ENCODE data around the gene ABLIM2. TPM values are rescaled to one million over a fixed set of nuclear protein-coding genes. Genes with fewer than 3 reads are reported as not detected.

ABLIM2 gene
- total and polyA plus RNA-seq, 2 of the 13 experiments (the other 11 are each of a cell fraction or from before 2014, with no cell fraction given) = 0.20 to 0.37 TPM

DNA sequence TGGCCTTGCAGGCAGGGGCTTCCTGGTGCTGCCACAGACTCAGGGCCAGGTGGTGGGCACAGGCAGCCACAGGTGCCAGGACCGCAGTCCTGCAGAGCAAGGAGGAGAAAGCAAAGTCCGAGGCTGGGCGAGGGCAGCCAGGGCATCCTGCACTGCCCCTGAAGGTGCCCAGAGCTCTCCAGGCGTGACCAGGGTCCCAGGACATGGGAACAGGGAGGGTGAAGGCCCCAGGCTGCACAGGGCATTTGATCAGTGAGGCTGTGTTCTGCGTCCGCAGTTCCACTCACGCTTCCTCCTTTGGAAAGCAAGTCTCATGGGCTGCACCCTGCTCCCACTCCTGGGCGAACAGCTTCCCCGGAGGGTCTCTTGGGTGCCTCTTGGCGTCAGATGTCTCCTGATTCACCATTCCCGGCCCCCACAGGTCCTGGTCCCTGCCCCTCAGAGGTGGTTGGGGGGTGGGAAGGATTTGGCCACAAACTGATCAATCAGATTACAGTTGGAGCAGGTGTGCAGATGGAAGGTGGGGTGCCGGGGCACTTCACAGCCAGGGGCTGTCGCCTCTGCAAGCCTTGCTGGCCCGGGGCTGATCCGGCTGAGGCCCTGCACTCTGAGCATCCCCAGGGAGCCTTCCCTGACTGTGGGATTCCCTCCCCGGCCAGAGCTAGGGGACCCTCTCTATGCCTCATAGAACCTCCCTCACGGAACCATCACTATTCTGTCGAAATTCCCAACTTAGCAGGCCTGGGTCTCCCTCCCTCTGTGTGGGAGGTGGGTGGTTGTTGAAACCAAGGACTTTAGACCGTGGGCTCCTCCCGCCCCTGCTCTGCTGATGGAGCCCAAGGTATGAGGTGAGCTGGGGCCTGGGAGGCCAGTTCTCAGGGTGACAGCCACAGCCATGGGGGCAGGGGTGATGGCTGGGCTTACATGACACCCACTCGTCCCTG lies 43.8 kb upstream of the ABLIM2 start (continued):
- no peak for TF ChIP-seq ZMAT3 (CRISPR knock-in tag; conservative IDR thresholded peaks at IDR 0.05)
- TF ChIP-seq KAT8 (CRISPR knock-in tag; IDR thresholded peaks at IDR 0.05) = peak; percentile 61; the same call in 1 of the 2 replicates
- TF ChIP-seq ZNF3 (CRISPR knock-in tag; IDR thresholded peaks at IDR 0.05) = no peak
- peak; percentile 23; the same call in 1 of the 2 replicates for TF ChIP-seq FOXJ3 (CRISPR knock-in tag; IDR thresholded peaks at IDR 0.05; ENCODE audit: borderline replicate concordance)
- peak; percentile 59 for TF ChIP-seq ZFX (CRISPR knock-in tag; IDR thresholded peaks at IDR 0.05; ENCODE audit: low read depth)
- TF ChIP-seq PPARG (CRISPR knock-in tag; conservative IDR thresholded peaks at IDR 0.05) = no peak
- no peak for TF ChIP-seq LCORL (IDR thresholded peaks at IDR 0.05)
- TF ChIP-seq LCORL (CRISPR knock-in tag; IDR thresholded peaks at IDR 0.05) = peak; percentile 88
- TF ChIP-seq BORCS8-MEF2B (CRISPR knock-in tag; IDR thresholded peaks at IDR 0.05) = peak; percentile 69; the same call in 1 of the 2 replicates
- peak; percentile 16; the same call in 1 of the 2 replicates for TF ChIP-seq ZNF839 (CRISPR knock-in tag; IDR thresholded peaks at IDR 0.05; ENCODE audit: borderline replicate concordance)
- TF ChIP-seq, protein P1, sequence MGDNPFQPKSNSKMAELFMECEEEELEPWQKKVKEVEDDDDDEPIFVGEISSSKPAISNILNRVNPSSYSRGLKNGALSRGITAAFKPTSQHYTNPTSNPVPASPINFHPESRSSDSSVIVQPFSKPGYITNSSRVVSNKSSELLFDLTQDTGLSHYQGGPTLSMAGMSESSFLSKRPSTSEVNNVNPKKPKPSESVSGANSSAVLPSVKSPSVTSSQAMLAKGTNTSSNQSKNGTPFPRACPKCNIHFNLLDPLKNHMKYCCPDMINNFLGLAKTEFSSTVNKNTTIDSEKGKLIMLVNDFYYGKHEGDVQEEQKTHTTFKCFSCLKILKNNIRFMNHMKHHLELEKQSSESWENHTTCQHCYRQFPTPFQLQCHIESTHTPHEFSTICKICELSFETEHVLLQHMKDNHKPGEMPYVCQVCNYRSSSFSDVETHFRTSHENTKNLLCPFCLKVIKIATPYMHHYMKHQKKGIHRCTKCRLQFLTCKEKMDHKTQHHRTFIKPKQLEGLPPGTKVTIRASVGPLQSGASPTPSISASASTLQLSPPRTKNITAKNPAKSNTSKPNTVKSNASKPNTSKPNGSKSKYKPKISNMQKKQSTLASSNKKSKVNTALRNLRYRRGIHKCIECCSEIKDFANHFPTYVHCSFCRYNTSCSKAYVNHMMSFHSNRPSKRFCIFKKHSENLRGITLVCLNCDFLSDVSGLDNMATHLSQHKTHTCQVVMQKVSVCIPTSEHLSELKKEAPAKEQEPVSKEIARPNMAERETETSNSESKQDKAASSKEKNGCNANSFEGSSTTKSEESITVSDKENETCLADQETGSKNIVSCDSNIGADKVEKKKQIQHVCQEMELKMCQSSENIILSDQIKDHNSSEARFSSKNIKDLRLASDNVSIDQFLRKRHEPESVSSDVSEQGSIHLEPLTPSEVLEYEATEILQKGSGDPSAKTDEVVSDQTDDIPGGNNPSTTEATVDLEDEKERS (CRISPR knock-in tag; IDR thresholded peaks at IDR 0.05) = 0 out of 2 replicates have a peak, but pooled peaks have one; percentile 52
- TF ChIP-seq, protein P2, sequence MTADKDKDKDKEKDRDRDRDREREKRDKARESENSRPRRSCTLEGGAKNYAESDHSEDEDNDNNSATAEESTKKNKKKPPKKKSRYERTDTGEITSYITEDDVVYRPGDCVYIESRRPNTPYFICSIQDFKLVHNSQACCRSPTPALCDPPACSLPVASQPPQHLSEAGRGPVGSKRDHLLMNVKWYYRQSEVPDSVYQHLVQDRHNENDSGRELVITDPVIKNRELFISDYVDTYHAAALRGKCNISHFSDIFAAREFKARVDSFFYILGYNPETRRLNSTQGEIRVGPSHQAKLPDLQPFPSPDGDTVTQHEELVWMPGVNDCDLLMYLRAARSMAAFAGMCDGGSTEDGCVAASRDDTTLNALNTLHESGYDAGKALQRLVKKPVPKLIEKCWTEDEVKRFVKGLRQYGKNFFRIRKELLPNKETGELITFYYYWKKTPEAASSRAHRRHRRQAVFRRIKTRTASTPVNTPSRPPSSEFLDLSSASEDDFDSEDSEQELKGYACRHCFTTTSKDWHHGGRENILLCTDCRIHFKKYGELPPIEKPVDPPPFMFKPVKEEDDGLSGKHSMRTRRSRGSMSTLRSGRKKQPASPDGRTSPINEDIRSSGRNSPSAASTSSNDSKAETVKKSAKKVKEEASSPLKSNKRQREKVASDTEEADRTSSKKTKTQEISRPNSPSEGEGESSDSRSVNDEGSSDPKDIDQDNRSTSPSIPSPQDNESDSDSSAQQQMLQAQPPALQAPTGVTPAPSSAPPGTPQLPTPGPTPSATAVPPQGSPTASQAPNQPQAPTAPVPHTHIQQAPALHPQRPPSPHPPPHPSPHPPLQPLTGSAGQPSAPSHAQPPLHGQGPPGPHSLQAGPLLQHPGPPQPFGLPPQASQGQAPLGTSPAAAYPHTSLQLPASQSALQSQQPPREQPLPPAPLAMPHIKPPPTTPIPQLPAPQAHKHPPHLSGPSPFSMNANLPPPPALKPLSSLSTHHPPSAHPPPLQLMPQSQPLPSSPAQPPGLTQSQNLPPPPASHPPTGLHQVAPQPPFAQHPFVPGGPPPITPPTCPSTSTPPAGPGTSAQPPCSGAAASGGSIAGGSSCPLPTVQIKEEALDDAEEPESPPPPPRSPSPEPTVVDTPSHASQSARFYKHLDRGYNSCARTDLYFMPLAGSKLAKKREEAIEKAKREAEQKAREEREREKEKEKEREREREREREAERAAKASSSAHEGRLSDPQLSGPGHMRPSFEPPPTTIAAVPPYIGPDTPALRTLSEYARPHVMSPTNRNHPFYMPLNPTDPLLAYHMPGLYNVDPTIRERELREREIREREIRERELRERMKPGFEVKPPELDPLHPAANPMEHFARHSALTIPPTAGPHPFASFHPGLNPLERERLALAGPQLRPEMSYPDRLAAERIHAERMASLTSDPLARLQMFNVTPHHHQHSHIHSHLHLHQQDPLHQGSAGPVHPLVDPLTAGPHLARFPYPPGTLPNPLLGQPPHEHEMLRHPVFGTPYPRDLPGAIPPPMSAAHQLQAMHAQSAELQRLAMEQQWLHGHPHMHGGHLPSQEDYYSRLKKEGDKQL (CRISPR knock-in tag; IDR thresholded peaks at IDR 0.05; ENCODE audit: low read depth) = no peak
- TF ChIP-seq NR2F2 (IDR thresholded peaks at IDR 0.05; ENCODE audit: borderline replicate concordance, low read depth) = no peak
- no peak for TF ChIP-seq HMGA1 (CRISPR knock-in tag; conservative IDR thresholded peaks at IDR 0.05)
- 0 out of 2 replicates have a peak, but pooled peaks have one; percentile 35 for TF ChIP-seq ZNF292 (CRISPR knock-in tag; IDR thresholded peaks at IDR 0.05; ENCODE audit: borderline replicate concordance, low read depth)
- no peak for TF ChIP-seq EZH2 (conservative IDR thresholded peaks at IDR 0.05; ENCODE audit: low read depth, low read length)
- TF ChIP-seq, protein P3, sequence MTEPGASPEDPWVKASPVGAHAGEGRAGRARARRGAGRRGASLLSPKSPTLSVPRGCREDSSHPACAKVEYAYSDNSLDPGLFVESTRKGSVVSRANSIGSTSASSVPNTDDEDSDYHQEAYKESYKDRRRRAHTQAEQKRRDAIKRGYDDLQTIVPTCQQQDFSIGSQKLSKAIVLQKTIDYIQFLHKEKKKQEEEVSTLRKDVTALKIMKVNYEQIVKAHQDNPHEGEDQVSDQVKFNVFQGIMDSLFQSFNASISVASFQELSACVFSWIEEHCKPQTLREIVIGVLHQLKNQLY (CRISPR knock-in tag; IDR thresholded peaks at IDR 0.05) = no peak
- TF ChIP-seq, protein P4, sequence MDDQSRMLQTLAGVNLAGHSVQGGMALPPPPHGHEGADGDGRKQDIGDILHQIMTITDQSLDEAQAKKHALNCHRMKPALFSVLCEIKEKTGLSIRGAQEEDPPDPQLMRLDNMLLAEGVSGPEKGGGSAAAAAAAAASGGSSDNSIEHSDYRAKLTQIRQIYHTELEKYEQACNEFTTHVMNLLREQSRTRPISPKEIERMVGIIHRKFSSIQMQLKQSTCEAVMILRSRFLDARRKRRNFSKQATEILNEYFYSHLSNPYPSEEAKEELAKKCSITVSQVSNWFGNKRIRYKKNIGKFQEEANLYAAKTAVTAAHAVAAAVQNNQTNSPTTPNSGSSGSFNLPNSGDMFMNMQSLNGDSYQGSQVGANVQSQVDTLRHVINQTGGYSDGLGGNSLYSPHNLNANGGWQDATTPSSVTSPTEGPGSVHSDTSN (CRISPR knock-in tag; IDR thresholded peaks at IDR 0.05; ENCODE audit: borderline replicate concordance) = no peak
- TF ChIP-seq ISL2 (CRISPR knock-in tag; IDR thresholded peaks at IDR 0.05) = peak; percentile 58

Measured in HepG2 (cell line).